NCI-H345 treated with DMSO at 0.1 percent for 48 hours (cell line): Measurements from ENCODE around the gene CAD.

Source experiments
- DNase-seq: peaks from one replicate; lab custom pipeline; 2025; ENCODE audit not compliant: unreplicated experiment; lab: John Stamatoyannopoulos, UW

Gene CAD

DNA sequence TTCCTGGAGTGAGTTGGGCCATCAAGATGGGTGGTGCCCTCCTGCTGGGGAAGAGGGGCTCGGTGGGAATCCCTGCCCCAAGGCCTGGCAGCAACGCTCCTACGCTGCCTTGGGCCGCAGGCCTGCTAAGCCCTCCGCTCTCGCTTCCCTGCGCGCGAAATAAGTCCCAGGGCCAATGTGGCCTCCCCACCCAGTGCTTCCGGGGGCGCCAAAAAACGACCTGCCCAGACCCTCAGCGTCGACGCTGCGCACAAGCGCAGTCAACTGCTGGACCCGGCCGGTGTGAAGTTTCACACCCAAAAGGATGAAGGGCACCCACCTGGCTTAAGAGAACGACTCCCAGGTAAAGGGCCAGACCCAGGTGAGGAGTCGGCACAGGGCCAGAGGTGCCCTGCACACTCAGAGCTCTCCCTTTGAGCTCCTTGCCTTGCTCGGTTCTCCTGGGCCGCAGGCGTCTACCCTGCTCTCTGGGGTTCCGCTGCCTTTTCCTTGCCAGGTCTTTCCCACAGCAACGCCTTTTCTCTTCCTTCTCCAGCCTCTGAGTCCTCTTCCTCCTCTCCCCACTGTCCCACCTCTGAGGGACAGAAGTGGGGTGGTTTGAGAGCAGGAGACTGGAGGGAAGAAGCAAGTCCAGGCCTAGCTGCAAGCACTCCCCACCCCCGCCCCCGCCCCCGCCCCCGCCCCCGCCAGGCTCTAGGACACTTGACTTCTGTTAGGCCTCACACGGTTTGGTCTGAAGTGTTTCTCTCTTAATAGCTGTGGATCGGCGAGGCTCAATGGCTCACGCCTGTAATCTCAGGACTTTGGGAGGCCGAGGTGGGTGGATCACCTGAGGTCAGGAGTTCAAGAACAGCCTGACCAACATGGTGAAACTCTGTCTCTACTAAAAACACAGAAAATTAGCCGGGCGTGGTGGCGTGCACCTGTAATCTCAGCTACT lies 58.3 kb downstream of the CAD start, which contains the start of gene DNAJC5G:
Gene DNAJC5G (plus strand): TSS at position 223 of the 940 bp plus-strand sequence. CDS start 1,296 bp downstream, outside the sequence.
- DNase-seq: no peak

DNA sequence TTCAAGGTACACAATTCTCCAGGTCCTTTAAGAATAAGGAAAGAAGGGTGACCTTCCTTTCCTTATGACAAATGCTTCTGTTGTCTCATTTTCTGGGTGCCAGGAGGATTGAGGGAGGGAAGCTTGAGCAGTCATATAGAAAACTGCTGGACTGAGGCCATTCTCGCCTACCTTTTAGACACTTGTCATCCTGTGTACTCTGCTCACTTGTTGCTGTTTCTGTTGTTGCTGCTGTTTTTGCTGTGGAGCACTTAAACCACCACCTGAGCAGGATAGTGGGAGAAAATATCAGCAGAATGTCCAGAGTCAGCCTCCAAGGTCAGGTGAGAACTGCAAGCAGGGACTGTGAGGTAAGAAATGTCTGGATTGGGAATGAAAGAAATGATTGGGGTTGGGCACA lies 60.8 kb downstream of the CAD start:
- DNase-seq: no peak

DNA sequence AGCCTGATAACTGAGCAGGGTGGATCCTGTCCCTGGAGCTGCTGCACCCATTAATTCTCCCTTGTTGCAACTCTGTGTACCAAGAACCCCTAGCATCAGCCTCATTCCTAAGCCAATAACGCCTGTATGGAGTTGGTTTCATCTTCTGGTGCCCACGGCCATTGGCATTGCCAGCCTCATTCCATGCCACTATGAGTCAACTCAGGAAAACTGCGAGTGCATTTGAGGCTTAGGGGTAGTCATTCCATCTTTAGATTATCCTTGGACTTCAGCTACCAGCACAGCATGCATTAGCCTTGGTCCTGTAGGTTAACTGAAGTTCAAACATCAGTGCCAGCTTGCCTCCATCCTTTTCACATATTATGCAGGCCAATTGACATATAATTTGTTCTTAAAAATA lies 63.7 kb downstream of the CAD start:
- DNase-seq: no peak

DNA sequence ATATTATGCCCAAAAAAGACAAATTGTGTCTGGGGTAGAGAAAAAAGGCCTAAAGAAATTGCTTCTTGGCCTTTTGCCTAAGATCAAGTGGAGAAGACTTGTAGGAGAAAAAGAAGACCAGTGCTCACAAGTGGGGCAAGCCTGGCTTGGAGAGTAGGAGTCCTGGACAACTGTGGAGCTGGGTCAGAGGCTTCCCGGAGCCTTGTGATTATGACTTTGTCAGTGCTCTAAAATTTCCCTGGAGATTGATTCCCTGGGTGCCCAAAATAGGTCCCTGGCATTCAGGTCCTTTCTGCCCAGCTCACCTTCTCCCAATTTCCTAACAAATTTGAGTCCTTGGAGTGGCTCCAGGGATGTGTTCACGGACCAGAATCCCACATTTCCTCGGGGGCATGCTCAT lies 64.3 kb downstream of the CAD start:
- DNase-seq: no peak

DNA sequence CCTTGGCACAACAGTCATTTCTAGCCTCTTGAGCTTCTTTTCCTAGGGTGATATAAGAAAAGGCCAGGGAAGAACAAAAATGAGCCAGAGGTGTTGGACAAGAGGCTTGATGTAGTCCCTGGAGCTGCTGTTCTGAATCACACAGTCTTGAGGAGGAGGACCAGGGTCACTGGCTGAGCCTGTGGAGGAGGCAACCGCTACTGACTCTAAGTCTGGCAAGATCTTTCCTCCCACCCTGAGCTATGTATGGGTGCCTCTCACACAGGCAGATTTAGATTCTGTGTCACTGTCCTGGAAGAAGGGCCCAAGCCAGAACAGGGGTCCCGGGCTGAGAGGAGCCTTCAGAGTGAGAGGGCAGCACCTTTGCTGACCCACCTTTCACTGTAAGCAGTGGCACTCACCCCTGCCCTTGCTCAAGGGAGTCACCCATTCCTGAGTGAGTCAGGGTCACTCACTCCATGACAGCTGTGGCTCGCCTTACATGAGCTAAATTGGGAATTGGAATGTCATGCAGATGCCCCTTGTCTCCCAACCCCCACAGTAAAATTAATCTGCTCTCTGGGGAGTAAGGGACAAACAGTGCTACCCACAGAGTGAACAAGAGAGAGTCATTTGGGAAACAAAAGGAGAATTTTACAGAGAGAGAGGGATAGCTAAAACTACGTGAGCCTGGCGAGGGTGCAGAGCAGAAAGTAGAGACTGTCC lies 64.8 kb downstream of the CAD start, which contains the start of gene TRIM54:
Gene TRIM54 (plus strand): TSS at position 575 of the 705 bp plus-strand sequence. CDS start 303 bp downstream, outside the sequence.
- DNase-seq: no peak

DNA sequence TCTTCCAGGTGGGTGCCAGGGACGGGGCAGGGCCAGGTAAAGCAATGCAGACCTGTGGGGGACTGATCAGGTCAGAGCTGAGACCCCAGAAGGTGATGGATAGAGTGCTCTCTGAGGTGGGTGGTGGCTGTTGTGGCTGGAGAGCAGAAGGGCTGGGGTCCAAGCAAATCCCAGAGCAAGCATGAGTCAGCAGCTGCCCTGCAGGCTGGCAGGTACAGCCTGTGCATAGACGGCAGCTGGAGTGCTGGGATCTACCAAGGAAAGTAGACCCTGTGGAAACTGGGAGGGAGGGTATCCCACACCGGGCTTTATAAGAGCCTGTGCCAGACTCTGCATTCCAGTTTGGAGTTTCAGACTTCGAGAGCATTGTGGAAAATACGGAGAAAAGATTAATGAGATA lies 65.7 kb downstream of the CAD start:
- DNase-seq: no peak

DNA sequence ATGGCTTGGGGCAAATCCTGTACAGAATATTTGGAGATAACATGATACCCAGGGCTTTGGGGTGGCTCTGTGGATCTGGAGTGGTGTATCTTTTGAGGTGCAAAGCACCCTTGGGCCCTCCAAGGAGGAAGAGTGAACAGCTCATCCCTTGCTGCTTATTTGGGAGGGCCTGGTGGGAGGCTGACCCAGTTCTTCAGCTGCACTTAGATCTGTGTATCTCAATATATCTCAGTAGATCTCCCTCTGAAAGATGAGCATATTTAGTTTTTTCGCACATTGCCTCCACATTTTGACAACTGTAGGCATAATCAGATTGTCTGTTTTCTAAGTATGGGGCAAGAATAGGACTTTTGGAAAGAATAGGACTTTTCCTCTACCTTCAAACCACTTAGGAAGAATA lies 67.8 kb downstream of the CAD start:
- no peak for DNase-seq

DNA sequence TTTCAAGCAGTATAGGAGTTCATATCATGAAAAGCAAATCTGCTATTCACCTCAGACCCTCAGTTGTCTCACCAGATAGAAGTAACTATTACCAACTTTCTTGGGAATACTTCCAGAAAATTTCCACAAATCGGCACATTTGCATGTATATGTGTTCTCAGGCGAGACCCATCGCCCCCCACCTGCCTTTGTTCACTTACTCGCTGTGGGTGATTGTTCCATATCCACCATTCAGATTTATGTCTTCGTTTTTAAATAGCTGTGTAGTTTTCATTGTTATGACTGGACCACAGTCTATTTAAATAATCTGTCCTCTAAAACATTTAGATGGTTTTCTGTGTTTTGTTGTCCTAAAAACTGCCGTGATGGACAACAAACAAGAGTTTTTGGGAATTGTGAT lies 68.3 kb downstream of the CAD start:
- DNase-seq: no peak

DNA sequence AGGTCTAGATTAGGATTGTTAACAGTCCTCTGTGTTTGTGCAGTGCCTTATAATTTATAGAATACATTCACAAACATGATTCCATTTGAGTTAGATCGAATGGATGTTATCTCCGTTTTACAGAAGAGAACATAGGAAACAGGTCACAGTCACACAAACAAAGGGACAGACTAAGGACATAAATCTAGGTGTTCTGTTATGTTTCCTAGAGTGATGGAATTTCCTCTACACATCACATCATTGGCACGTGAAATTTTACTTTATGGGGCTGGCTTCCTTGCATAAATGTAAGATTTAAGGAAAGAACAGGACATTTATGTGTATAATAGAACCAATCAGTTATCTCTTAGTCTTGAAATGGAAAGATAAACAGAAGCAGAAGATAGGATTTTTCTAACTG lies 71.4 kb downstream of the CAD start:
- no peak for DNase-seq

DNA sequence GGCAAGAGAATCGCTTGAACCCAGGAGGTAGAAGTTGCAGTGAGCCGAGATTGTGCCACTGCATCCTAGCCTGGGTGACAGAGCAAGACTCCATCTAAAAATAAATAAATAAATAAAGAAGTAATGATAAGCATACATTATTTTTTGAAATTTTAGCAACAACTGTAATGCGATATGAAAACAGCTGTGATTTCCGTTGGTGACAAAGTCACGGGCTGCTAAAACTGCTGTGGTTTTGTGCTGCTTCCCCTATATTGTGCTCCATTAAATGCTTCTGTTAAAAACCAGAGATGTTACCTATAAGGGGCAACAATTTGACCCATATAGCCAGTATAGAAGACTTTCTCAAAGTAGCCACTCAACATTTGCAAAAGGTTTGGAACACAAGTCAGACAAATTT lies 73.4 kb downstream of the CAD start:
- DNase-seq: no peak

DNA sequence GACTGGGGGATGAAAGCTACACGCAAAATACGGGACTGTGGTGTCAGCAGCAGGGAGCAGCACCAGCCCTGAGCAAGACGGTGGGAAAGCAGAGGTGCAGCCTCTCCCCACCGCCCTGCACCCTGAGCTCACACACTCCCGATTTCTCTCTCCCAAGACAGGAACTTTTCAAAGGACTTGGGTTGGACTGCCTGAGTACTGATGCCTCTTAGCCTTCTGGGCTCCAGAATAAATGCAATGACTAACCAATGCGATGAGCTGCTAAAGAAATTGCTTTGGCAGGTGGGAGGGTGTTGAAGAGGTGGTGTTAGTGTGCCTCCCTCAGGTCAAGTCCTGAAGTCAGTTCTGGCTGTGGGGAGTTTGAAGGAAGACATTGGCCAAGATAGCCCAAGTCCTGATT lies 74.7 kb downstream of the CAD start:
- no peak for DNase-seq
